RWPE2 (cell line): ENCODE measurements around the gene MRPS31.

Experiments
- ATAC-seq: fragments of 200-7000 bp; cut with Tn5 transposase; 3 replicates; pipeline ENCODE4 v1.9.1; 2021; ENCODE audit warnings: low read depth
- DNase-seq: peaks from one replicate; pipeline ENCODE4 v3.0.0-alpha.2; 2020; ENCODE audit warnings: low spot score
- H3K27ac ChIP-seq: fragments of 450-650 bp; 2 replicates; pipeline ENCODE4 v1.5.1; 2017; ENCODE audit warnings: mild to moderate bottlenecking; ENCODE audit not compliant: poor library complexity, severe bottlenecking
- H3K27me3 ChIP-seq: fragments of 250-450 bp; sonication (Bioruptor Pico); 2 replicates; pipeline ENCODE4 v1.5.1; 2021; ENCODE audit warnings: mild to moderate bottlenecking, moderate library complexity; ENCODE audit not compliant: insufficient read depth, poor library complexity, severe bottlenecking
- H3K36me3 ChIP-seq: fragments of 250-450 bp; sonication (Bioruptor Pico); 2 replicates; pipeline ENCODE4 v1.5.1; 2020; ENCODE audit warnings: low read depth, mild to moderate bottlenecking, moderate library complexity
- H3K4me1 ChIP-seq: fragments of 250-450 bp; sonication (Bioruptor Pico); 2 replicates; pipeline ENCODE4 v1.5.1; 2021; ENCODE audit warnings: mild to moderate bottlenecking, moderate library complexity; ENCODE audit not compliant: insufficient read depth, poor library complexity, severe bottlenecking
- H3K4me3 ChIP-seq: fragments of 250-450 bp; sonication (Bioruptor Pico); 2 replicates; pipeline ENCODE4 v1.5.1; 2021; ENCODE audit warnings: mild to moderate bottlenecking, moderate library complexity; ENCODE audit not compliant: severe bottlenecking
- H3K9me3 ChIP-seq: fragments of 250-450 bp; sonication (Bioruptor Pico); 2 replicates; pipeline ENCODE4 v1.5.1; 2021; ENCODE audit warnings: mild to moderate bottlenecking, moderate library complexity; ENCODE audit not compliant: severe bottlenecking
- TF ChIP-seq, protein P1 (sequence below): fragments of 450-650 bp; IDR thresholded peaks from one replicate; pipeline ENCODE4 v1.5.1; 2017; ENCODE audit warnings: mild to moderate bottlenecking, moderate library complexity; ENCODE audit not compliant: poor library complexity, severe bottlenecking

MRPS31 gene

GRCh38 chr13:40706439-40706838, 64.6 kb downstream of the MRPS31 start:
- H3K4me1 ChIP-seq = no peaks in the 10 kb centered on the region
- TF ChIP-seq, protein P1, sequence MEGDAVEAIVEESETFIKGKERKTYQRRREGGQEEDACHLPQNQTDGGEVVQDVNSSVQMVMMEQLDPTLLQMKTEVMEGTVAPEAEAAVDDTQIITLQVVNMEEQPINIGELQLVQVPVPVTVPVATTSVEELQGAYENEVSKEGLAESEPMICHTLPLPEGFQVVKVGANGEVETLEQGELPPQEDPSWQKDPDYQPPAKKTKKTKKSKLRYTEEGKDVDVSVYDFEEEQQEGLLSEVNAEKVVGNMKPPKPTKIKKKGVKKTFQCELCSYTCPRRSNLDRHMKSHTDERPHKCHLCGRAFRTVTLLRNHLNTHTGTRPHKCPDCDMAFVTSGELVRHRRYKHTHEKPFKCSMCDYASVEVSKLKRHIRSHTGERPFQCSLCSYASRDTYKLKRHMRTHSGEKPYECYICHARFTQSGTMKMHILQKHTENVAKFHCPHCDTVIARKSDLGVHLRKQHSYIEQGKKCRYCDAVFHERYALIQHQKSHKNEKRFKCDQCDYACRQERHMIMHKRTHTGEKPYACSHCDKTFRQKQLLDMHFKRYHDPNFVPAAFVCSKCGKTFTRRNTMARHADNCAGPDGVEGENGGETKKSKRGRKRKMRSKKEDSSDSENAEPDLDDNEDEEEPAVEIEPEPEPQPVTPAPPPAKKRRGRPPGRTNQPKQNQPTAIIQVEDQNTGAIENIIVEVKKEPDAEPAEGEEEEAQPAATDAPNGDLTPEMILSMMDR = no peak
- no peak for ATAC-seq
- no peaks in the 10 kb centered on the region for H3K36me3 ChIP-seq
- no peaks in the 10 kb centered on the region for H3K9me3 ChIP-seq
- no peak overlapping the region for H3K27ac ChIP-seq
- H3K27me3 ChIP-seq = no peaks in the 10 kb centered on the region
- H3K4me3 ChIP-seq = no peak overlapping the region
- no peak for DNase-seq

DNA sequence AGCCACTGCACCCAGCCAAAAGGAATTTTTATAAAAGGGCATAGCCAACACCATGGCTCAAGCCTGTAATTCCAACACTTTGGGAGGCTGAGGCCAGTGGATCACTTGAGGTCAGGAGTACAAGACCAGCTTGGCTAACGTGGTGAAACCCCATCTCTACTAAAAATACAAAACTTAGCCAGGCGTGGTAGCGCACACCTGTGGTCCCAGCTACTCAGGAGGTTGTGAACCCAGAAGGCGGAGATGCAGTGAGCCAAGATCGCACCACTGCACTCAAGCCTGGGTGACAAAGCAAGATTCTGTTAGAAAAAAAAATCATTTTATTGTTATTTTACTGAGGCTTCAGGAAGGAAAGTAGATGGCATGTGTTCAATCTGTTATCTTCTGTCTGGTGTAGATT, 73.3 kb downstream of the MRPS31 start:
- H3K27ac ChIP-seq = no peak overlapping the region
- ATAC-seq = no peak
- H3K9me3 ChIP-seq = no peaks in the 10 kb centered on the region
- no peak overlapping the region for H3K4me3 ChIP-seq
- TF ChIP-seq, protein P1 = no peak
- no peaks in the 10 kb centered on the region for H3K4me1 ChIP-seq
- DNase-seq = no peak
- H3K27me3 ChIP-seq = no peaks in the 10 kb centered on the region
- H3K36me3 ChIP-seq = no peaks in the 10 kb centered on the region

DNA sequence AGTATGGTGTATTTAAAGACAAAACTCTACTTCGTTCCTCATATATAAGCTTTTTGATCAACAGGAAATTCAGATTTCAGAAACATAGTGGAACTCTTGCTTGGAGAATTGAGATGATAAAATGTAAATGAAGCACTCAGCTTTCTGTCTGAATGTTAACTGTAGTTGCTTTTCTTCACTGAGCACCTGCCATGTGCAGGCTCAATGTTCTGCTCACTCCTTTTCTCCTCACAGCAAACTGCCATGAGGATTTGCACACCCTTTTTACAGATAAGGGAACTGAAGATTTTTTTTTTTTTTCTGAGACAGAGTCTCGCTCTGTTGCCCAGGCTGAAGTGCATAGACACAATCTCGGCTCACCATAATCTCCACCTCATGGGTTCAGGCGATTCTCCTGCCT, 76.6 kb downstream of the MRPS31 start:
- ATAC-seq (no peak), DNase-seq (no peak)
- Histone ChIP-seq H3K4me1 (no peaks in the 10 kb centered on the region), H3K27me3 (no peaks in the 10 kb centered on the region), H3K27ac (no peak overlapping the region), H3K9me3 (no peaks in the 10 kb centered on the region), H3K4me3 (no peak overlapping the region), H3K36me3 (no peaks in the 10 kb centered on the region)
- TF ChIP-seq, protein P1 = no peak

- DNase-seq (no peak), ATAC-seq (no peak)
- Histone ChIP-seq H3K27me3 (no peaks in the 10 kb centered on the region), H3K36me3 (no peaks in the 10 kb centered on the region), H3K4me1 (no peaks in the 10 kb centered on the region), H3K9me3 (no peaks in the 10 kb centered on the region), H3K27ac (no peak overlapping the region), H3K4me3 (no peak overlapping the region)
- TF ChIP-seq, protein P1 = no peak
These were observed 78.0 kb downstream of the MRPS31 start for GRCh38 chr13:40692946-40693345.

DNA sequence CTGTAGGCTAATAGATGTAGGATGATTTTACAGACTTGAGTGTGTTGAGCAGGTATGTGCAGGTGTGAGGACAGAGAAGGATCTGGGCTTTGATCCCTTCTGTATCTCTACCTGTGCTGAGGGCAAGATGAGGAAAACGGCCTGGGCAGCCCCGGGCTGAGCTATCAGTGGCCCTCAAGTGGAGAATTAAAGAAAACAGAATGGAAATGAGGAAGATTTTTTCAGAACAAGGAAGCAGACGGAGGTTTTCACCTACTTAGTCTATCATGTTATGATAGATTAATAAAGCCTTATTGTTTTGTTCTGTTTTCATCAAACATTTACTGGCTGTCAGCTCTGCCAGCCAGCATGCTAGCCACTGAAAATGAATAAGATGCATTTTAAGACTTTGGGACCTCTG, 82.2 kb downstream of the MRPS31 start:
- Histone ChIP-seq H3K27me3 (no peaks in the 10 kb centered on the region), H3K9me3 (no peaks in the 10 kb centered on the region), H3K4me3 (no peak overlapping the region), H3K4me1 (no peaks in the 10 kb centered on the region), H3K27ac (no peak overlapping the region), H3K36me3 (no peaks in the 10 kb centered on the region)
- ATAC-seq (no peak), DNase-seq (no peak)
- TF ChIP-seq, protein P1 = no peak
